ENCODE data around the gene ELF3.

ELF3 gene

DNA sequence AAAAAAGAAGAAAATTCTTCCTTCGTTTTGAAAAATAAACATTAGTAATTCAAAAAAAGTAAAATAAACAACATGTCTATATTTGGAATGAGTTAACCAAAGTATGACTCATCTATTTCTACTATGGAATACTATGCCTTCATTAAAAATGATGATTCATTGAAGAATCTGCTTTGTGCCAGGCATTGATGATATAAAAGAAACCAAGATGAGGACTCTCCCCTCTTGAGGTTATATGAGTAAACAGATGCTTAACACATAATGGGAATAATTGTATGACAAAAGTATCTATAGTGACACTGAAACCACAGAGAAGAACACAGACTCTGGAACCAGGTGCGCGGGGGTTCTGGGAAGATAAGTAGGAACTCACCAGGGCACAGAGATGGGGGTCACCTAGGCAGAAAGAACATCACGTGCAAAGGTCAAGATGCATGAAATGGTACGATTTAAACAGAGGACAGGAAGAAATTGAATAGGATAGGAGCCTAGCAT lies 18.8 kb downstream of the ELF3 start:
- DNase-seq (ENCODE audit: low spot score): no peak
- TF ChIP-seq, protein P1, sequence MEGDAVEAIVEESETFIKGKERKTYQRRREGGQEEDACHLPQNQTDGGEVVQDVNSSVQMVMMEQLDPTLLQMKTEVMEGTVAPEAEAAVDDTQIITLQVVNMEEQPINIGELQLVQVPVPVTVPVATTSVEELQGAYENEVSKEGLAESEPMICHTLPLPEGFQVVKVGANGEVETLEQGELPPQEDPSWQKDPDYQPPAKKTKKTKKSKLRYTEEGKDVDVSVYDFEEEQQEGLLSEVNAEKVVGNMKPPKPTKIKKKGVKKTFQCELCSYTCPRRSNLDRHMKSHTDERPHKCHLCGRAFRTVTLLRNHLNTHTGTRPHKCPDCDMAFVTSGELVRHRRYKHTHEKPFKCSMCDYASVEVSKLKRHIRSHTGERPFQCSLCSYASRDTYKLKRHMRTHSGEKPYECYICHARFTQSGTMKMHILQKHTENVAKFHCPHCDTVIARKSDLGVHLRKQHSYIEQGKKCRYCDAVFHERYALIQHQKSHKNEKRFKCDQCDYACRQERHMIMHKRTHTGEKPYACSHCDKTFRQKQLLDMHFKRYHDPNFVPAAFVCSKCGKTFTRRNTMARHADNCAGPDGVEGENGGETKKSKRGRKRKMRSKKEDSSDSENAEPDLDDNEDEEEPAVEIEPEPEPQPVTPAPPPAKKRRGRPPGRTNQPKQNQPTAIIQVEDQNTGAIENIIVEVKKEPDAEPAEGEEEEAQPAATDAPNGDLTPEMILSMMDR (IDR thresholded peaks at IDR 0.05): no peak
- H3K27ac ChIP-seq: no peak overlapping the region

DNA sequence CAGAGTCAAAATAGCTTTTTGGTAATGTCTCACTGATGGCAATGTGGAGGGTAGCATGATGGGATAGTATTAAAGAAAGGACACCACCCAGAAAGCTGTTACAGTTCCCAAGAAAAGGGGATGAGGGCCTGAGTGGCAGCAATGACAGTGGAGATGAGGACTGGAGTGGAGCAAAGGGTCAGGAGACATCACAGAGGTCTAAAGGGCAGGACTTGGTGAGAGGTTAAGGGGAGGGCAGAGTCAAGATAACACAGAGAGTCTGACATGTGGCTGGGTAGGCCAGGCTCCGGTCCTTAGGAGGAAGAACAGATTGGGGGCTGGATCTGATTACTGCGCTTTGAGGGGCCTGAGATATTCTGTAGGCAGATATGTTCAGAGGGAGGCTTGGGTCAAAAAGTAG lies 19.3 kb downstream of the ELF3 start:
- H3K27ac ChIP-seq: no peak overlapping the region
- TF ChIP-seq, protein P1 (IDR thresholded peaks at IDR 0.05): no peak
- H3K4me3 ChIP-seq: no peak overlapping the region
- DNase-seq (ENCODE audit: low spot score): no peak

More for the DNA sequence above, 18.8 kb downstream of the ELF3 start:
- no peak overlapping the region for H3K4me3 ChIP-seq

DNA sequence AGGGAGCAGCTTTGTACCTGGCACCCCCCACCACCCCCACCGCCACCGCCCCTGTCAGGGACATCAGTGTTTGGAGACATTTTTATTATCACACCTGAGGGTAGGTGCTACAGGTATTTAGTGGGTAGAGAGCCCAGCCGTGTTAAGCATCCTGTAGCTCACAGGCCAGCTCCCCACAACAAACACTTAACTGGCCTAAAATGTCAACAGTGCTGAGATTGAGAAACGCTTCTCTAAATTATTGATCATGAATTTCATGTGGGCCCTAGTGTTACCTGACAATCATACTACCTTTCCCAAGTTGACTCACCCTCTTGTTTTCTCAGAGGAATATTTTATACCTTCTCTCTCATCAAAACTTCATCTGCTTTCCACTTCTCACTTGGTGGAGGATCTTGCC lies 21.4 kb downstream of the ELF3 start:
- no peak for DNase-seq (ENCODE audit: low spot score)
- Histone ChIP-seq H3K27ac (no peak overlapping the region), H3K4me3 (no peak overlapping the region)
- TF ChIP-seq, protein P1 (IDR thresholded peaks at IDR 0.05): no peak

DNA sequence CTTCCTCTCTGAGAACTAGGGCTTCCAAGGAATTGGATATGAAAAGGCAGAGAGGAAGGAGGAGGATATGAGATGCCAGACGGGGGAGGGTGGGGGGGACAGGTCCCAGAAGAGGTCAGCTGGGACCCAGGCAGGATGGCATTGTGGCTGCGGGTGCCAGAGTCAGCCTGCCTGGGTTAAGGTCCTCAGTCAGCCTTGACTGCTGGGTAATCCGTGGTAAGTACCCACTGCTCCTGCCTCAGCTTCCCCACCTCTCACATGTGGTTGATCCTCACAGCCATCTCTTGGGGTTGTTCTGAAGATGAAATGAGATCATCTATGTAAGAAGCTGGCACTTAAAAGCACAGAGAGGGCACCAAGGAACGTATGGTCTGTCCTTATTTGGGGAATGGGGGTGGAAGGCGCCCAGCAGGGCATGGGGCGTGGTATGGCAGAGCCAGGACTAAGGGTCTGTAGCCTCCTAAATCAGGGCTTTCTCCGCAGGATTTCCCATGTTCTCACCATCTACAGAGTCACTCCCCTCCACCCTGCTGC lies 23.8 kb downstream of the ELF3 start:
- peak overlapping the region; percentile 37 for H3K4me3 ChIP-seq
- no peak for DNase-seq (ENCODE audit: low spot score)
- peak overlapping the region; percentile 29 to 80 for H3K27ac ChIP-seq
- TF ChIP-seq, protein P1 (IDR thresholded peaks at IDR 0.05): no peak

DNA sequence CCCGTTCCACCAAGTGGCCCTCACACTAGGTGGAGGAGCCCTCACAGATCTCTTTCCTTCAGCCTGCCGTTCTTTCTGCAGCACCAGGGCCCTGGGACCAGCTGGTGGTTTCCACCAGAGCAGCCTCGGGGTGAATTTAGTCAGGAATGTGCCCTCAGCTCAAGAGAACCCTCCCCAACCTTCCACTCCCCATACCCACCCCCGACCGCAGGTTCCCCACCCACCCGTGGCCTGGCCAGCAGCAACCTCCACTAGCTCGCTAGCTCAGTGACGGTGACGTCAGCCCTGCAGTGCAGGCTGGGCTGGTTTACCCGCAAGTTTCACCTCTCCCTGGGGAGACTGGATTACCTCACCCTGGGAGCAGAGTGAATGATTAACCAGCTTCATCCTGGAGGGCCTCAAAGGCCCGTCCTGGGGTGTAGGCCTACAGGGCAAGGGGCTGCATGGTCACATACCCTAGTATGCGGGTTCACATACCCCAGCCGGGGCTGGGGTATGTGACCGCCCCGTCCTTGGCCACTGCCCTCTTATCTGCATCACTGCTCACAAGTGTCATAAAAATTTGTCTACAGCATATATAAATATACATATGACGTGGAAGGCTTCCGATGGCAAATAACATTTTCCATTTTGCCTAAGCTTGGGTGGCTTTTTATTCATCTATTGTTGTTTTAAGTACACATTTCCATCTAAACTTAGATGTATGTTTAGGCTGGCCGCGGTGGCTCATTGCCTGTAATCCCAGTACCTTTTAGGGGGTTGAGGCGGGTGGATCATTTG lies 24.5 kb downstream of the ELF3 start:
- TF ChIP-seq, protein P1 (IDR thresholded peaks at IDR 0.05): no peak
- peak; percentile 93 for DNase-seq (ENCODE audit: low spot score)
- Histone ChIP-seq H3K4me3 (peak overlapping the region; percentile 37), H3K27ac (peak overlapping the region; percentile 29 to 80)

DNA sequence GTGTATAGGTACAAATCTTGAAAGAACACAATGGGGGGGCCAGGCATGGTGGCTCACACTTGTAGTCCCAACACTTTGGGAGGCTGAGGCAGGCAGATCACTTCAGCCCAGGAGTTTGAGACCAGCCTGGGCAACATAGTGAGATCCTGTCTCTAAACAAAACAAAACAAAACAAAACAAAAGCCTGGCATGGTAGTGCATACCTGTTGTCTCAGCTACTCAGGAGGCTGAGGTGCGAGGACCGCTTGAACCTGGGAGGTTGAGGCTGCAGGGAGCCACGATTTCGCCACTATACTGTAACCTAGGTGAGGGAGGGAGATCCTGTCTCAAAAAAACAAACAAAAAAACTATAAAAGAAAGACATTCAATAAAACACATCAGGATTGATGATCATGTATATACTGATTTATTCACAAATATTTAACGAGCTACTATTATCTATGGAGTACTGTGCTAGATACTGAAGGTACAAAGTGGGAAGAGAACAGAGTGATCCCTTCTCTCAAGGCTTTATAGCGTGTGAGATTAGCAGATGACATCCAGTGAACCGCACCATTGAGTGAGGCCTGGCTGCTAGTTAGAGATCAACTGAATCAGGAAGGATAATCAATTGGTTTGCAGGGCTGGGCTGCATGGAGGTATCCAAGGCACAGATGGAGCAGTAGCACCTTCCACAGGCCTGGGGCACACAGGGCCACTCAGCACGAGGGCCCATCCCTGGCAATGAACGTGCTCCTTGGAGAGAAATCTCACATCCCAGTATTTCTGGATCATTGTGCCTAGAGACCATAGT lies 26.4 kb downstream of the ELF3 start:
- H3K4me3 ChIP-seq: no peak overlapping the region
- TF ChIP-seq, protein P1 (IDR thresholded peaks at IDR 0.05): no peak
- DNase-seq (ENCODE audit: low spot score): no peak
- no peak overlapping the region for H3K27ac ChIP-seq

All from coronary artery (tissue), 2 donors.